Trophoblast cell (in vitro differentiated cells and primary cell): ENCODE measurements around the gene HSF2.

Experiments
- DNase-seq, 2 donors: peaks; one replicate each; pipeline ENCODE4 v3.0.0-alpha.2; 2016
- H2AFZ ChIP-seq: 2 replicates; pipeline ENCODE4 v1.6.1; 2013; ENCODE audit warnings: low read length, moderate library complexity, mild to moderate bottlenecking; ENCODE audit not compliant: insufficient read depth, poor library complexity
- H2AK5ac ChIP-seq: 2 replicates; pipeline ENCODE4 v1.6.1; 2013; ENCODE audit warnings: mild to moderate bottlenecking, low read length
- H2BK120ac ChIP-seq: 2 replicates; pipeline ENCODE4 v1.6.1; 2013; ENCODE audit warnings: low read length, mild to moderate bottlenecking, moderate library complexity; ENCODE audit not compliant: insufficient read depth, poor library complexity
- H2BK12ac ChIP-seq: 2 replicates; pipeline ENCODE4 v1.6.1; 2013; ENCODE audit warnings: mild to moderate bottlenecking, low read length, moderate library complexity
- H2BK5ac ChIP-seq: 2 replicates; pipeline ENCODE4 v1.6.1; 2013; ENCODE audit warnings: low read length, low read depth, moderate library complexity, mild to moderate bottlenecking; ENCODE audit not compliant: poor library complexity
- H3K14ac ChIP-seq: 2 replicates; pipeline ENCODE4 v1.6.1; 2013; ENCODE audit warnings: mild to moderate bottlenecking, low read length
- H3K18ac ChIP-seq: 2 replicates; pipeline ENCODE4 v1.6.1; 2013; ENCODE audit warnings: mild to moderate bottlenecking, low read length
- H3K23ac ChIP-seq: 2 replicates; pipeline ENCODE4 v1.6.1; 2013; ENCODE audit warnings: low read length
- H3K27ac ChIP-seq: 2 replicates; pipeline ENCODE4 v1.5.1; 2013; ENCODE audit warnings: low read depth, mild to moderate bottlenecking, inconsistent platforms, low read length, moderate library complexity
- H3K27me3 ChIP-seq: 2 replicates; pipeline ENCODE4 v1.6.1; 2013; ENCODE audit warnings: inconsistent platforms, mild to moderate bottlenecking, low read length, moderate library complexity; ENCODE audit not compliant: insufficient read depth
- H3K36me3 ChIP-seq, 2 experiments: 1 replicate in 1 of 2; 2 replicates in 1 of 2; pipeline ENCODE4 v1.6.1; 2013; ENCODE audit warnings: low read length in 2 of 2, mild to moderate bottlenecking in 2 of 2, moderate library complexity in 1 of 2; ENCODE audit not compliant: insufficient read depth in 2 of 2, control insufficient read depth in 1 of 2
- H3K4ac ChIP-seq: 2 replicates; pipeline ENCODE4 v1.6.1; 2013; ENCODE audit warnings: low read depth, mild to moderate bottlenecking, low read length, moderate library complexity
- H3K4me1 ChIP-seq, 2 experiments: 1 replicate in 1 of 2; 2 replicates in 1 of 2; pipeline ENCODE4 v1.6.1; 2013; ENCODE audit warnings: low read length in 2 of 2, mild to moderate bottlenecking in 2 of 2, moderate library complexity in 1 of 2; ENCODE audit not compliant: insufficient read depth in 2 of 2, control insufficient read depth in 1 of 2
- H3K4me2 ChIP-seq: 2 replicates; pipeline ENCODE4 v1.6.1; 2013; ENCODE audit warnings: inconsistent platforms, mild to moderate bottlenecking, low read length, moderate library complexity
- H3K4me3 ChIP-seq: 2 replicates; pipeline ENCODE4 v1.5.1; 2013; ENCODE audit warnings: mild to moderate bottlenecking, low read depth, low read length, inconsistent platforms
- H3K79me1 ChIP-seq: one replicate; pipeline ENCODE4 v1.6.1; 2013; ENCODE audit warnings: low read length
- H3K79me2 ChIP-seq: 2 replicates; pipeline ENCODE4 v1.6.1; 2013; ENCODE audit warnings: low read length, mild to moderate bottlenecking; ENCODE audit not compliant: control insufficient read depth, insufficient read depth, poor library complexity
- H3K9ac ChIP-seq: 2 replicates; pipeline ENCODE4 v1.6.1; 2013; ENCODE audit warnings: mild to moderate bottlenecking, low read length
- H3K9me3 ChIP-seq: 2 replicates; pipeline ENCODE4 v1.6.1; 2013; ENCODE audit warnings: low read depth, mild to moderate bottlenecking, control low read depth, inconsistent platforms, low read length; ENCODE audit not compliant: insufficient read depth
- H4K12ac ChIP-seq: 2 replicates; pipeline ENCODE4 v1.6.1; 2013; ENCODE audit warnings: low read depth, mild to moderate bottlenecking, low read length, moderate library complexity
- H4K8ac ChIP-seq: 2 replicates; pipeline ENCODE4 v1.6.1; 2013; ENCODE audit warnings: low read depth, mild to moderate bottlenecking, low read length, moderate library complexity
- H4K91ac ChIP-seq: one replicate; pipeline ENCODE4 v1.6.1; 2013; ENCODE audit warnings: low read depth, mild to moderate bottlenecking, low read length, moderate library complexity
- WGBS: extraction: QIAGEN DNeasy Blood & Tissue Kit; methylation state at CpG from one replicate; pipeline ENCODE4 v1.1.7; 2013; ENCODE audit warnings: missing lambda C conversion rate; ENCODE audit not compliant: insufficient read length, insufficient coverage; ENCODE audit errors: extremely low coverage; 5-methylcytosine and 5-hydroxymethylcytosine counted together

Gene HSF2

GRCh38 chr6:122431780-122432179 lies 32.3 kb downstream of the HSF2 start:
- Histone ChIP-seq H2BK120ac (no peak overlapping the region), H2AFZ (no peak overlapping the region), H2AK5ac (no peak overlapping the region)

GRCh38 chr6:122432816-122433215 lies 33.4 kb downstream of the HSF2 start:
- no peak overlapping the region for H3K4ac ChIP-seq
- no peaks in the 10 kb centered on the region for H3K27me3 ChIP-seq
- H3K9me3 ChIP-seq, result no peaks in the 10 kb centered on the region
- H3K79me2 ChIP-seq, result no peaks in the 10 kb centered on the region
- H2BK120ac ChIP-seq, result no peak overlapping the region
- no peak overlapping the region for H3K27ac ChIP-seq
- H3K18ac ChIP-seq, result no peak overlapping the region
- no CpG with 5 or more reads among the region's 3 CpGs for WGBS
- no peak overlapping the region for H3K23ac ChIP-seq
- H2BK12ac ChIP-seq, result no peak overlapping the region
- no peak overlapping the region for H4K8ac ChIP-seq
- no peak overlapping the region for H2AFZ ChIP-seq
- H3K79me1 ChIP-seq, result no peaks in the 10 kb centered on the region
- H3K9ac ChIP-seq, result no peak overlapping the region
- no peak for DNase-seq
- no peak overlapping the region for H3K14ac ChIP-seq
- no peak overlapping the region for H4K12ac ChIP-seq
- no peak overlapping the region for H3K4me3 ChIP-seq
- H4K91ac ChIP-seq, result no peak overlapping the region
- no peak overlapping the region for H2BK5ac ChIP-seq
- H3K4me2 ChIP-seq, result no peak overlapping the region
- peaks cover 6% of the 10 kb centered on the region in 2 experiments for H3K36me3 ChIP-seq
- H2AK5ac ChIP-seq, result no peak overlapping the region
- no peaks in the 10 kb centered on the region for H3K4me1 ChIP-seq

More at GRCh38 chr6:122431780-122432179, 32.3 kb downstream of the HSF2 start:
- no peak overlapping the region for H3K14ac ChIP-seq
- no peaks in the 10 kb centered on the region for H3K4me1 ChIP-seq
- no peak overlapping the region for H2BK12ac ChIP-seq
- H3K4me2 ChIP-seq, result no peak overlapping the region
- H3K4ac ChIP-seq, result no peak overlapping the region
- no peak overlapping the region for H4K8ac ChIP-seq
- H2BK5ac ChIP-seq, result no peak overlapping the region
- no peak overlapping the region for H4K12ac ChIP-seq
- no peaks in the 10 kb centered on the region for H3K27me3 ChIP-seq
- no peak overlapping the region for H3K18ac ChIP-seq
- H3K9ac ChIP-seq, result no peak overlapping the region
- no peak overlapping the region for H3K4me3 ChIP-seq
- no peaks in the 10 kb centered on the region for H3K79me1 ChIP-seq
- H3K79me2 ChIP-seq, result no peaks in the 10 kb centered on the region
- no peak for DNase-seq
- H3K36me3 ChIP-seq, result peaks cover 4 to 6% of the 10 kb centered on the region in 2 experiments
- no peaks in the 10 kb centered on the region for H3K9me3 ChIP-seq
- no peak overlapping the region for H3K27ac ChIP-seq
- no peak overlapping the region for H3K23ac ChIP-seq
- no peak overlapping the region for H4K91ac ChIP-seq
- no CpG with 5 or more reads among the region's 4 CpGs for WGBS

- no peak overlapping the region for H2AFZ ChIP-seq
- no peak overlapping the region for H3K9ac ChIP-seq
- no peak overlapping the region for H4K91ac ChIP-seq
- no CpG with 5 or more reads among the region's 1 CpG for WGBS
- H2BK5ac ChIP-seq, result no peak overlapping the region
- H3K36me3 ChIP-seq, result peaks cover 16 to 19% of the 10 kb centered on the region in 2 experiments
- H3K23ac ChIP-seq, result no peak overlapping the region
- H3K4ac ChIP-seq, result no peak overlapping the region
- H3K4me3 ChIP-seq, result no peak overlapping the region
- no peaks in the 10 kb centered on the region for H3K79me1 ChIP-seq
- H3K9me3 ChIP-seq, result peaks cover 8% of the 10 kb centered on the region
- no peaks in the 10 kb centered on the region for H3K4me1 ChIP-seq
- H4K12ac ChIP-seq, result no peak overlapping the region
- H4K8ac ChIP-seq, result no peak overlapping the region
- H2BK12ac ChIP-seq, result no peak overlapping the region
- H2BK120ac ChIP-seq, result no peak overlapping the region
- H2AK5ac ChIP-seq, result no peak overlapping the region
- no peak overlapping the region for H3K4me2 ChIP-seq
- DNase-seq, result no peak
- H3K27me3 ChIP-seq, result no peaks in the 10 kb centered on the region
- no peak overlapping the region for H3K18ac ChIP-seq
- no peaks in the 10 kb centered on the region for H3K79me2 ChIP-seq
- H3K27ac ChIP-seq, result no peak overlapping the region
- no peak overlapping the region for H3K14ac ChIP-seq
Observed at GRCh38 chr6:122438975-122439374, 39.5 kb downstream of the HSF2 start.

- Histone ChIP-seq H3K18ac (no peak overlapping the region), H3K9me3 (no peaks in the 10 kb centered on the region), H3K79me1 (no peaks in the 10 kb centered on the region), H3K4me3 (no peak overlapping the region), H3K4me1 (no peaks in the 10 kb centered on the region), H3K23ac (no peak overlapping the region), H3K9ac (no peak overlapping the region), H2AK5ac (no peak overlapping the region), H3K4me2 (no peak overlapping the region), H3K79me2 (no peaks in the 10 kb centered on the region), H3K27me3 (no peaks in the 10 kb centered on the region), H2AFZ (no peak overlapping the region), H4K91ac (no peak overlapping the region), H2BK5ac (no peak overlapping the region), H2BK120ac (no peak overlapping the region), H4K8ac (no peak overlapping the region), H4K12ac (no peak overlapping the region), H2BK12ac (no peak overlapping the region), H3K36me3 (peaks cover 9 to 10% of the 10 kb centered on the region in 2 experiments), H3K27ac (no peak overlapping the region), H3K4ac (no peak overlapping the region), H3K14ac (no peak overlapping the region)
- WGBS, result no CpG with 5 or more reads among the region's 1 CpG
- DNase-seq, result no peak
Observed at GRCh38 chr6:122445274-122445673, 45.8 kb downstream of the HSF2 start.
